Medulla oblongata (tissue), 1 donor: Measurements from ENCODE around the gene NPSR1.
A peak's percentile ranks its signal among the peaks of the same experiment; 100 is the strongest.
"Not testable (repeated sequence)": the region's sequence is repeated elsewhere in the genome, so short reads cannot be mapped to it uniquely, and the experiment has no call there.

Source experiments
- DNase-seq: peaks from one replicate; pipeline ENCODE4 v3.0.0-alpha.2; 2015; ENCODE audit errors: extremely low spot score

NPSR1 gene, protein sequence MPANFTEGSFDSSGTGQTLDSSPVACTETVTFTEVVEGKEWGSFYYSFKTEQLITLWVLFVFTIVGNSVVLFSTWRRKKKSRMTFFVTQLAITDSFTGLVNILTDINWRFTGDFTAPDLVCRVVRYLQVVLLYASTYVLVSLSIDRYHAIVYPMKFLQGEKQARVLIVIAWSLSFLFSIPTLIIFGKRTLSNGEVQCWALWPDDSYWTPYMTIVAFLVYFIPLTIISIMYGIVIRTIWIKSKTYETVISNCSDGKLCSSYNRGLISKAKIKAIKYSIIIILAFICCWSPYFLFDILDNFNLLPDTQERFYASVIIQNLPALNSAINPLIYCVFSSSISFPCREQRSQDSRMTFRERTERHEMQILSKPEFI

DNA sequence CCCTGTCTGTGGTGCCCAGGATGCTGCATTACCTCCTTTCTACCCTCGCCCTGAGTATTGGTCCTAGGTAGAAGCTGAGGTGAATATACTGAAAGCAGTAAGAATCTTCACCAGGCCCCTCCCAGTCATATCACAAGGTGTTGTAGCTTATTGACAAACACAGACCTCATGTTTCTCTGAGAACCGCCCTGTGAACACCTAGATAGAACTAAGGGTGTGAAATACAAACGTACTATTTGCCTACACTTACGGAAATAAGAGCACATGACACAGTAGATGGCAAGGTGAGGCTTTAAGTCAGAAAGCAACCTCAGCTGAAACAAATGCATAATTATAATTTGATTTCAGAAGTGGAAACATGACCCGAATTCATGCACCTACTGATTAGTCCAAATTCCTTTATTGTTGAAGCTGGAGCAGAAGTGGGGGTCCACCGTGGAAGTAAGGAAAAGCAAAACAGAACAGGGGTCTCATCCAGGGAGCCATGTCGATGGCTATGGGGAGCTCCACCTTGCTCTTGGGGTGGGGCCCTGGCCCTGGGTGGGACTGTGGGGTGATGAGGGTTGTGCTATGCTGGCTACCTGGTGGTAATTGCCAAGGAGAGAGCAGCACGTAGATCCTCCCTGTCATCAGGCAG is at the start of gene NPSR1:
Gene NPSR1, plus strand, starts transcription at position 587 of the 637 bp plus-strand sequence. CDS start 195 bp downstream, outside the sequence.
- no peak for DNase-seq

DNA sequence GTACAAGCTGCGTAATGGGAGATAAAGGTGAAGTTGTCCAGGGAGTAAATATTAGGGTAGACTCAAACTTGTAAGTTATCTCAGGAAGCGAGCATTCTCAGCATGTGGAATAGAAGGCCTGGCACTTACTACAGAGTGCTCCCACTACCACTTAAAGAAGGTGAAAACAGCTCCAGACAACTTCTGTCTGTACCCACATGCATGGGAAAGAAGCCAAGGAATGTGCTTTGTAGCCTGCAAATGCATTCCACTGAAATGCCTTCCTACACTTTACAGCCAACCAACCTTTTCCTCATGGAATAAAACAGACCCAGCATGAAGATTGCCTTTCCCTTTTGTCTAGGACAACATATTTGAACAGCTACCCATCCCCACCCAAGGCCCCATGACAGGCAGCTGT is 45.4 kb upstream of the NPSR1 start:
- DNase-seq = no peak

GRCh38 chr7:34620425-34620824 is 37.6 kb upstream of the NPSR1 start:
- DNase-seq = no peak

GRCh38 chr7:34622182-34622581 is 35.8 kb upstream of the NPSR1 start:
- DNase-seq = no peak

DNA sequence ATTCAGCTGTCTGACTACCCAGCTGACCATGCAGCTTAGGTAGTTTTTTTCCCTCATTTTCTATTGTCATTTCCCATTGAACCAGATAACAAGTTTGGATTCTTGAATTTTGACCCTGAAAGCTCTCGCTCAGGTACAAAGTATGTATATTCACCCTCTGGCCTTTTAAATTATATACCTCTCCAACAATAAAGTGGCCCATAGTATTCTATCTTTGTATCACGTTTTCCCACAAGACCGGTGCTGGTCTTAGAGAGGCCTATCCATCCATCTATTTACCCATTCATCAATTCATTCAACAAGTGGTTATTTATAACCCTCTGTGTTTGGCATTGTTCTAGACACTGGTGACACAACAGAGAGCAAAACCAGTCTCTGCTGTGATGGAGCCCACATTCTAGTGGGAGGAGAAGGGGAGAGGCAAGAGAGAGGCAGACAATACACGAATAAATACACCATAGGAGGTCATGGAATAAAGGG is 35.2 kb upstream of the NPSR1 start:
- DNase-seq = no peak

DNA sequence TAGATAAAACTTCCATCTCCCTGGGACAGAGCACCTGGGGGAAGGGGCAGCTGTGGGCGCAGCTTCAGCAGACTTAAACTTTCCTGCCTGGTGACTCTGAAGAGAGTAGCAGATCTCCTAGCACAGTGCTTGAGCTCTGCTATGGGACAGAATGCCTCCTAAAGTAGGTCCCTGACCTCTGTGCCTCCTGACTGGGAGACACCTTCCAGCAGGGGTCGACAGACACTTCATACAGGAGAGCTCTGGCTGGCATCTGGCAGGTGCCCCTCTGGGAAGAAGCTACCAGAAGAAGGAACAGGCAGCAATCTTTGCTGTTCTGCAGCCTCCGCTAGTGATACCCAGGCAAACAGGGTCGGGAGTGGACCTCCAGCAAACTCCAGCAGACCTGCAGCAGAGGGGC is 29.4 kb upstream of the NPSR1 start:
- not testable (repeated sequence) for DNase-seq

GRCh38 chr7:34652809-34653208 is 5.2 kb upstream of the NPSR1 start:
- no peak for DNase-seq

DNA sequence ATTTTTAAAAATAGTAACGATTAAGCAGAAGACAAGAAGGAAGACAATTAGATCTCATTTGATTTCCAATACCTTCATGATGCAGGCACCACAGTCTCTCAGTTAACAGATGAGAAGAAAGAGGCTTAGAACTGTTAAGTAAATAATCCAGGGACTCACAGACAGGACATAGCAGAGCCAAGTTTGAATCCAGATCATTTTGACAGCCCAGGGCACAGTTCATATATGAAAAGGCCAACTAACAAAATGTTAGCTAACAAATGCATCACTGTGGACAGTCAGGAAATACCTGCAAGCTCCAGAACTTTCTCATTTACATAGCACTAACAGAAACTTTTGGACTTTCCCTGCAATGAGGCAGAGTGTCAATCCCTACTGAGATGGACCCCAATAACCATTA is 4.2 kb upstream of the NPSR1 start:
- no peak for DNase-seq

DNA sequence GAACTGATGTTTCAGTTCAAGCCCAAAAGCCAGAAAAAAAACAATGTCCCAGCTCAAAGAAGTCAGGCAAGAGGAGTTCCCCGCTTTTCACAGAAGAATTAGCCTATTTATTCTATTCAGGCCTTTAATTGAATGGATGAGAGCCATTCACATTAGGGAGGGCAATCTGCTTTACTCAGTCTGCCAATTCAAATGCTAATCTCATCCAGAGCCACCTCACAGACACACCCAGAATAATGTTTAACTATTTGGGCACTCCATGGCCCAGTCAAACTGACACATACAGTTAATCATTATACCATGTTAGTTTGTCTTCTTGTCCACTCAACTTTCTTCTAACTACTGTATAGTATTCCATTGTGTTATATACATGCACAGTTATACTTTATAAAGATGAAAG is 2.6 kb upstream of the NPSR1 start:
- no peak for DNase-seq

- DNase-seq = no peak
Measured at GRCh38 chr7:34656041-34656440, 2.0 kb upstream of the NPSR1 start.

DNA sequence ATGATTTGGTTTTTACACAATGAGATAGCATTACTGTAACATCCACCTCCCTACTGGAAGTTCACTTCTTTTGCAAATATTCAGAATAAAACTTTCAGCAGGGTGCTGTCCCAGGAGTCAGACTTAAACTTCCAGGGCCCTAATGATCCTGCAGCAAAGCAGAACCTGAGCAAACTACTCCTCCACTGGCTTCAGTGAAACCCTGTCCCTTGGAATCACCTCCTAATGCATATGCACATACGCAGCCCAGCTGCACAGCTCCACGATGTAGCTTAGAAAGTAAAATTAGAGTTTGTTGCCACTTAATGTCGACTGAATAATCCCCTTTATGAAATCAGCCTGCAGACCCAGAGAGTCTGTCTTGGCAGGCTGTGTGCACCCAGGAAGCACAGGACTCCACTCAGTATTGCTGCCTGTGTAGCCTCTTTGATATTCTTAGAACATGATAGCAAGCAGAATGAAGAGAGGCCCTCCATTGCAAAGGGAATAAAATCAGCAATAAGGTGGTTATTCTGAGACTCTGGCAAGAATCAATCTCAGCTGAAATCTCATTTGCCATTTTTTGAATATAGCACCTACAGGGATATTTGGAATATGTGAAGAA is 1.6 kb downstream of the NPSR1 start:
- DNase-seq = no peak

DNA sequence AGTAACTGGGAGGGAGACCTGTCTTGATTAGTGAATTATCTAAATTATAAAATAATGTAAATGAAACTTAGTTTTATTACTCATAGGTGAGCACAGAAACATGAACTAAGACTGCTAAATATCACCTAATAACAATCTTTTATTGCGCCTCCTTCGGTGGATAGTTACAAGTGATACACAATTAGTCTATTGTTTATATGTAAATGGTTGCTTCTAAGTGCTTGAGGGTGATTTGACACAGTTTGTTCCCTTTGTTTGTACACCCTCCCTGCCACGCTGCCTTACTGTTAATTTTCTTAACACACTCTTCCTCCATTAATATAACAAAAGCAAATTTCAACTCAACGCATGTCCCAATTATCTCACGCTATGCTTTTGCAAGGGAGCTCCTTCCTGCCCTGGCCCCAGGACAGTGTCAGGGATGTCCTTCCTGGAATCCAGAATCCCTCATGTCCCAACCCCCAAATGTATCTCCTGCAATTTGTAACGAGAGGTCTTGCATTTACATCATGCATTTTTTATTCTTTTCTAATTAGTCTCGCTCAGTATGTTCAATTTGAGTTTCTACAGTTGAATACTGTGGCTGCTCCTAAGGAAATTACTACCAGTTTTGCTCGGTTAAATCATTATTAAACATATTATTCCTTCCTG is 4.2 kb downstream of the NPSR1 start:
- DNase-seq = peak; percentile 28

DNA sequence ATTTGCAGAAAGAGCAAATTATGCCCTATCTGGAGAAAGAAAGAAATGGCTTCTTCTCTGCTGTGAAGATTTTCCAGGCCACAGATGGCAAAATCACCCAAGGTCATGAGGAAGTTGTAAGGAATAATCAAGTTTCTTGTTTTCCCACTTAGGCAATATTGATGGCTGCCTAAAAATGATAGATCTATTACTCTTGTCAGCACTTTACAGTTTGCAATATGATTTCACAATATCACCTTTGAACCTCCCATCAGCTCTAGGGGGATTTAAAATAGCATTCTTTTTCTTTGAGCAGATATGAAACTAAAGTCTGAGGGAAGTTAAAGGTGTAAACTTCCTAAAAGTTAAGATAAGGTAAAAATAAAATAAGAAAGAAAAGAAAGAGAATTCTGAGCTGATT is 6.7 kb downstream of the NPSR1 start:
- DNase-seq = no peak

GRCh38 chr7:34672430-34672829 is 14.4 kb downstream of the NPSR1 start:
- no peak for DNase-seq

DNA sequence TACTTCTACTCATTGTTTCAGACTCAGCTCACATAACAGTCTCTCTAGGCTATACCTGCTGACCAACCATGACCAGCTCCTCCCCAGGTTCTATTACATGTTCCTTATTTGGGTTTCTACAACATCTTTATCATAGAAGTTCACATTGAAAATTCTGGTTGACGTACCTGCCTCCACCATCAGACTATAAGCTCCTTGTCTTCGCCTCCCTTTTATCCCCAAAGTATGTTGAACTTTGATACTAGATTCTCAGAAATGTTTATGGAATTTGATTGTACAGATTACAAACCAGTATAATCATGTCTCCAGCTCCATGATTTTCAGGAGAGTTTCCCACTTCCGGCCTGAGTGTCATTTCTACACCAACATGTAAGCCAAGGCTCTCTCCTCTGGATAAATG is 15.0 kb downstream of the NPSR1 start:
- DNase-seq = no peak

DNA sequence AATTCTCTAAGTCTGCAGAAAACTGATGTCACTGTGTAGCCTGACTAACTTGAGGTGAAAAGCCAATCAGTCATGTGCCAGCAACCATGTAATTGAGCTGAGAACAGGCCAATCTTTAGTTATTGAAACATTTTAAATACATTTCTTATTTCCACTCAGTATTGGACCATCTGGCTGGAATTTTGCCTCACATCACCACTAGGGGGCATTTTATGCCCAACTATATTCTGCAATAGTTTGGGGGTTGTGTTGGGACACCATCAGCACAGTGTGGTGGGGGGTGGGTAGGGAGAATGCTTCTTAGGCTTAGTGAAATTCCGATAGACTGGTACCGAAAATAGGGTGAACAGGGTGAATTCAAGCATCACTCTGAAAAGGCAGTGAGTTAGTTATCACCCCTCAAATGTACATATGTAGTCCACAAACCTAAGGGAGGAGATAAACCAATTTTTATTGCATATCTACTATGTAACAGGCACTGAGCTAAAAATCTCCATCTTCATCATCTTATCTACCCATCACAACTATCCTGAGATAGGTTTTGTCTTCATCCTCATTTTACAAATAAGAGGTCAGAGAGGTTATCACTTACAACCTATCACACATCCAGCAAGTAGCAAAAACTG is 17.8 kb downstream of the NPSR1 start:
- DNase-seq = peak; percentile 52

- DNase-seq = no peak
Measured at GRCh38 chr7:34677491-34677890, 19.5 kb downstream of the NPSR1 start.

DNA sequence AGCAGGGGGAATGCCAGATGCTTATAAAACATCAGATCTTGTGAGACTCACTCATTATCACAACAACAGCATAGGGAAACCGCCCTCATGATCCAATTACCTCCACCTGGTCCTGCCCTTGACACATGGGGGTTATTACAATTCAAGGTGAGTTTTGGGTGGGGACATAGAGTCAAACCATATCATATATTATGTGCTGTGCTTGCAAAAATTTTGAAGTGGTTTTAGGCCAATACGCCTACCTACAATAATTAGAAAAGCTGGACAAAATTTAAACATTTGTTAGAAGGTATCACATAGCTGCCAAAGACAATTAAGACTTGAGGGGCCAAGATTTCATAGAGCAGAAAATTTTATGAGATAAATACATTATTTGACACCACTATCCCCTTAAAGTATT is 29.5 kb downstream of the NPSR1 start:
- DNase-seq = no peak

DNA sequence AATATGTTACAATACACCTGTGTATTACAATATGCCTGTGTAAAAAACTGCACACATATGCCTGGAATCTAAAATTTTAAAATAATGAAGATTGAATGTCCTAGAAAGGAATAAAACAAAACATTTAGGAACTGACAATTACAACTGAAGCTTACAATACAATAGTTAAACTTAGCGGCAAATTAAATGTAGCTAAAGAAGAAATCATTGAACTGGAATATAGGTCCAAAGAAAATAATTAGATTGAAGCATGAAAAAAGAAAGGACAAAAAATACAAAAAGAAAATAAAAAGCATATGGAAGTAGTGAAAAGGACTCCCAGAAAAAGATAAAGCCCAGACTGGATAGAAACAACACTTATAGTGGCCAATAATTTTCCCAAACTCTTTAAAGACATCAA is 38.4 kb downstream of the NPSR1 start:
- DNase-seq = no peak

DNA sequence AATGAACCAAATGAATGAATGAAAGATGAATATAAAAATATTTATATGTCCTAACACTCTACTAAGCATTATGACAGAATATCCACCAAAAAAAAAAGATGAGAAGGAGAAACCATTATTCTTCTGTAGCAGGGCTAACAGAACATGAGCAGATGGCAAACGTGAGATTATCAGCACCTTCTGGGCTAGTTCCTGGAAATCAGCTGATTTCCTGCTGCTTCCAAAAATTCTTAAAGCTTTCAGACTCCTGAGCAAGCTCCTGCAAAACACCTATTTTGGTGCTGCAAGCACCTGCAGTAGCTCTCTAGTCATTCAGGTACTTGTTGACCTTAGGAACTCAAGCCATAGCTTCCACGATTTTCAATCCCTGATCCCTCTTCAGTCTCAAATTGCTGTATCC is 51.8 kb downstream of the NPSR1 start:
- no peak for DNase-seq

DNA sequence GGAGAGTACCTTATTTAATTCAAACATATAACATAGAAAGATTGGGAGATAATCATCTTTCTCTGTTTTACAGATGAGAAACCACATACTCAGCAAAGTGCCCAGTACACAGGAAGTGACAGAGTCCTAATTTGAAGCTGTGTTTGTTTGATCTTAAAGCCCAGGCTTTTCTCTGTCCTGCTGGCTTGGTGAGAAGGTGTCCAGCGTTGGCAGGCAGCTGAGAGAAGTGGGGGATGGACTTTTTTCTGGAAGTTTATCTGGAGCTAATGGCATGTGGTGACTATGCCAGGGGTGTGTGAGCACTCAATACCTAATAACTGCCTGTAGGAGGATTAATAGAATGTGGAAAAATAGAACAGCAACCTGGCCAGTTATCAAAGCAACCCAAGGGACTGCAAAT is 60.8 kb downstream of the NPSR1 start:
- DNase-seq = no peak

GRCh38 chr7:34719636-34720035 is 61.6 kb downstream of the NPSR1 start:
- no peak for DNase-seq
